ENCODE data around the gene NDRG3.
A peak's percentile ranks its signal among the peaks of the same experiment; 100 is the strongest.

Gene NDRG3

GRCh38 chr20:36761125-36761524, 15.2 kb upstream of the NDRG3 start:
- FAIRE-seq (no peak), DNase-seq (ENCODE audit: low spot score) (no peak)

GRCh38 chr20:36760647-36761046, 14.8 kb upstream of the NDRG3 start:
- no peak for DNase-seq (ENCODE audit: low spot score)
- FAIRE-seq, result no peak

- DNase-seq (ENCODE audit: low spot score) (no peak), FAIRE-seq (no peak)
Measured at GRCh38 chr20:36758276-36758675, 12.4 kb upstream of the NDRG3 start.

GRCh38 chr20:36756496-36756895, 10.6 kb upstream of the NDRG3 start:
- FAIRE-seq, result no peak
- no peak for DNase-seq (ENCODE audit: low spot score)

- peak; percentile 13 for FAIRE-seq
- peak; percentile 61 for DNase-seq (ENCODE audit: low spot score)
Measured at GRCh38 chr20:36754656-36755222, 8.8 kb upstream of the NDRG3 start.

GRCh38 chr20:36752582-36752981, 6.7 kb upstream of the NDRG3 start:
- FAIRE-seq (no peak), DNase-seq (ENCODE audit: low spot score) (no peak)

- FAIRE-seq (no peak), DNase-seq (ENCODE audit: low spot score) (no peak)
Measured at GRCh38 chr20:36745234-36745926, 510 bp downstream of the NDRG3 start.

GRCh38 chr20:36744764-36745191, 1.1 kb downstream of the NDRG3 start:
- peak; percentile 52 for DNase-seq (ENCODE audit: low spot score)
- no peak for FAIRE-seq

- DNase-seq (ENCODE audit: low spot score), result no peak
- no peak for FAIRE-seq
Measured at GRCh38 chr20:36744243-36744642, 1.6 kb downstream of the NDRG3 start.

GRCh38 chr20:36742558-36742957, 3.3 kb downstream of the NDRG3 start:
- DNase-seq (ENCODE audit: low spot score) (no peak), FAIRE-seq (no peak)

GRCh38 chr20:36741072-36741471, 4.8 kb downstream of the NDRG3 start:
- FAIRE-seq (no peak), DNase-seq (ENCODE audit: low spot score) (no peak)

- FAIRE-seq (no peak), DNase-seq (ENCODE audit: low spot score) (no peak)
Measured at GRCh38 chr20:36737183-36737499, 8.7 kb downstream of the NDRG3 start.

- DNase-seq (ENCODE audit: low spot score) (no peak), FAIRE-seq (no peak)
Measured at GRCh38 chr20:36736451-36737182, 9.3 kb downstream of the NDRG3 start.

- DNase-seq (ENCODE audit: low spot score), result no peak
- no peak for FAIRE-seq
Measured at GRCh38 chr20:36732456-36732855, 13.4 kb downstream of the NDRG3 start.

GRCh38 chr20:36728986-36729385, 16.9 kb downstream of the NDRG3 start:
- FAIRE-seq, result no peak
- DNase-seq (ENCODE audit: low spot score), result peak; percentile 35

- FAIRE-seq, result no peak
- DNase-seq (ENCODE audit: low spot score), result no peak
Measured at GRCh38 chr20:36726168-36726567, 19.7 kb downstream of the NDRG3 start.

GRCh38 chr20:36720510-36720909, 25.4 kb downstream of the NDRG3 start:
- FAIRE-seq (no peak), DNase-seq (ENCODE audit: low spot score) (no peak)

- FAIRE-seq, result no peak
- DNase-seq (ENCODE audit: low spot score), result no peak
Measured at GRCh38 chr20:36717657-36718056, 28.2 kb downstream of the NDRG3 start.

- DNase-seq (ENCODE audit: low spot score) (no peak), FAIRE-seq (no peak)
Measured at GRCh38 chr20:36717021-36717420, 28.9 kb downstream of the NDRG3 start.

GRCh38 chr20:36712775-36713174, 33.1 kb downstream of the NDRG3 start:
- DNase-seq (ENCODE audit: low spot score), result no peak
- no peak for FAIRE-seq

GRCh38 chr20:36709126-36709525, 36.8 kb downstream of the NDRG3 start:
- DNase-seq (ENCODE audit: low spot score), result no peak
- no peak for FAIRE-seq

- FAIRE-seq (no peak), DNase-seq (ENCODE audit: low spot score) (no peak)
Measured at GRCh38 chr20:36703530-36703929, 42.4 kb downstream of the NDRG3 start.

GRCh38 chr20:36700438-36700837, 45.5 kb downstream of the NDRG3 start:
- FAIRE-seq (no peak), DNase-seq (ENCODE audit: low spot score) (no peak)
